IgD-negative memory B cell (primary cell): ENCODE data around the gene PGM2. TPM values are rescaled to one million over a fixed set of nuclear protein-coding genes. Genes with fewer than 3 reads are reported as not detected.

Source experiments
- H3K27ac Mint-ChIP-seq, 3 donors: one replicate each; pipeline ENCODE4 v1.8.0; 2020 to 2022; ENCODE audit warnings: mild to moderate bottlenecking in 3 of 3, mixed read lengths in 3 of 3, moderate library complexity in 1 of 3
- H3K27me3 Mint-ChIP-seq: one replicate; pipeline ENCODE4 v1.8.0; 2021; ENCODE audit warnings: mixed read lengths
- H3K36me3 Mint-ChIP-seq: one replicate; pipeline ENCODE4 v1.8.0; 2020; ENCODE audit warnings: mild to moderate bottlenecking, mixed read lengths
- H3K4me1 Mint-ChIP-seq, 3 donors: one replicate each; pipeline ENCODE4 v1.8.0; 2020 to 2022; ENCODE audit warnings: mixed read lengths in 3 of 3, mild to moderate bottlenecking in 1 of 3
- H3K4me3 Mint-ChIP-seq, 4 donors: one replicate each; pipeline ENCODE4 v1.8.0; 2020 to 2022; ENCODE audit warnings: mild to moderate bottlenecking in 4 of 4, mixed read lengths in 4 of 4, moderate library complexity in 3 of 4
- H3K9me3 Mint-ChIP-seq, 3 donors: one replicate each; pipeline ENCODE4 v1.8.0; 2020 to 2021; ENCODE audit warnings: mixed read lengths in 3 of 3, mild to moderate bottlenecking in 1 of 3
- polyA plus RNA-seq: library from polyadenylated mRNA; unstranded; fragments of 300-500 nt; fragmentation: Illumina TruSeq; gene quantifications from one replicate; pipeline ENCODE4 v1.2.3, GENCODE V29; 2021

The PGM2 gene
- polyA plus RNA-seq, 1 donor from 2014 or later = 19.8 TPM

DNA sequence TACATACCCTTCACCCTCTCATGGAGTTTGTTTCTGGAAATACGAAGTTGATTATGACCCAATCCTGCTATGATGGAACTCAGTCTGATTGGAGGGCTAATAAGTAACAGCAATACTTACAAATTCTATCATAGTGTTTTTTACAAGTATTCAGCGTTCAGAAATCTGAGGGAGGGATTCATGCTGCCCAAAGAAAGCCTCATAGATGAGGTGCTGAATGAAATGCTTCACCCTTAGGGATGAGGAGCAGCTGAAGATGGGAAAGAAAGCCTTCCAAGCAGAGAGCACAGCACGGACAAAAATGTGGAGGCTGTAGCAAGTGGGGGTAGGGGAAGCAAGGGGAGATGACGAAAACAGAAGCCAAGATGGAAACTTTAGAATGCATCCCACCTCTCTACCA is 36.5 kb downstream of the PGM2 start:
- Mint-ChIP-seq H3K27ac (no peak overlapping the region), H3K27me3 (no peaks in the 10 kb centered on the region), H3K4me3 (no peak overlapping the region), H3K9me3 (no peaks in the 10 kb centered on the region), H3K4me1 (peaks cover 6 to 14% (median 9%) of the 10 kb centered on the region in 3 donors), H3K36me3 (peaks cover 16% of the 10 kb centered on the region)

DNA sequence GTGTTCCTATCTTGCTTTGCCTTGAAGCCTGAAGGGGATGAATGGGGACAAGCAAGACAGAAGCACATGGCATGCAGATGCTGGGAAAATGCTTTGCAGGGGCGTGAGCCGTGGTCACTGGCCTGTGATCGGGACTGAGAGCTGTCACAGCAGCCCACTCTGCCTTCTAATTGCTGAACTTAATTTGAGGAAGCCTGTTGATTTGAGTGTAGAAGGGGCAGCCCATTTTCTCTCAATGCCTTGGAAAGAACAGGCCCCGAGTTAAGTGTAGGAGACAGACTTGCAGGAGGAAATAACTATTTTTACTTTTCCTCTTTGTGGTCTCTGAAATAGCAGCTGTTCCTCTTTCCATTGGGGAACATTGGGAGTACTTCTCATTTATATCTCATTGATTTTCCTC is 38.3 kb downstream of the PGM2 start:
- Mint-ChIP-seq H3K27ac (no peak overlapping the region), H3K27me3 (no peaks in the 10 kb centered on the region), H3K4me1 (peaks cover 6 to 14% (median 9%) of the 10 kb centered on the region in 3 donors), H3K4me3 (no peak overlapping the region), H3K9me3 (no peaks in the 10 kb centered on the region), H3K36me3 (peaks cover 16% of the 10 kb centered on the region)

DNA sequence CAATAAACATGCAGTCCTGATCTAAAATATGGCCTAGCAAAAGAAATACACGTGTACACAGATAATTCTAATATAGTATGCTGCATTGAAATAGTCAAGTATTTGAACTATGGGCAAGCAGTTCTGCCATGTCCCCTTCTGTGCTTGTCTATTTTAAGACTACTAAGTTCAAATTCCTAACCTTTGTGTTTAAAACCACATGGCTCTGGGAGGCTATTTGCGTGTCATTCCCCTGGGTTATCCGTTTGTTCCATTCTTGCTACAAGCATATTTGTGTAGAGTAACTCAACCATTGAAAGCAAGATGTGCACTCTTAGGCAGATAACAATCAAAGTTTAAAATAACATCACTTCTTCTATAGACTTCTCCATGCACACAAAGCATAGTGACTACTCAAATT is 39.0 kb downstream of the PGM2 start:
- H3K4me1 Mint-ChIP-seq = peaks cover 7 to 14% (median 9%) of the 10 kb centered on the region in 3 donors
- no peaks in the 10 kb centered on the region for H3K9me3 Mint-ChIP-seq
- peaks cover 16% of the 10 kb centered on the region for H3K36me3 Mint-ChIP-seq
- H3K27ac Mint-ChIP-seq = no peak overlapping the region
- no peaks in the 10 kb centered on the region for H3K27me3 Mint-ChIP-seq
- no peak overlapping the region for H3K4me3 Mint-ChIP-seq

DNA sequence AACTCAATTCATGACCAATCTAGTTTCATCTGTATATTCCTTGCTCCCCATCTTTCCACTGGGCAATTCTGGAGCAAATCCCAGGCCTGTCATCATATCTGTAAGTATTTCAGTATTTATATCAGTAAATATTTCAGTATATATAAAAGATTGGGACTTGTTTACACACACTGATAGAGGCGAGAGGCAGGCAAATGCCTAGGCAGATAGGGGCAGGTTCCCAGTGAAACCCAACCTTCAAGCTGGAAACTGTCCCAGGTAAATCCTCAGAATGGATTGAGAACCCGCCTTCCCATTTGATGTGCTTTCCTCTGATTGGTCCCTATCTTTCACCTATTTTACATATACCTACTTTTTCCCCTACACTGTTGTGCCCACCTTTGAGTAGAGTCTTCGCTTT is 40.6 kb downstream of the PGM2 start:
- Mint-ChIP-seq H3K4me1 (peaks cover 7 to 14% (median 12%) of the 10 kb centered on the region in 3 donors), H3K36me3 (peaks cover 17% of the 10 kb centered on the region), H3K27me3 (no peaks in the 10 kb centered on the region), H3K27ac (peak overlapping the region in 1 of 3 donors; percentile 62), H3K4me3 (no peak overlapping the region), H3K9me3 (no peaks in the 10 kb centered on the region)

DNA sequence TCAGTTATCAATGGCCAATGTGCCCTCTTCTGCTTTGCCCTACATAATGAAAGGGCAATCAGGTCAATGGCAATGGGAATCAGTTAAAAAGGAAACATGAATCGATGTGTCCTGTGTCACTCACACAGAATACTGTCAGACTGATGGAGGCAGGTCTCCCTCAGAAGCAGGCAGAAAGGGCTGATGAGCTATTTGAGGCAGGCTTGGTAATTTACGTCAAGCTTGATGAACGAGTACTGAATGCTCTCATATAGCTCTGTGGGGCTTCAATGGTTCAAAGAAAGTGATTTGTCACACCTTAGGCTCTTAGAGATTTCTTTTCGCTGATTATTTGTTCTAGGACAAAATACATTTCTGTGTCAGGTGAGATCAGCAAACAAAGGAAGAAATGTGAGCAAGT is 41.8 kb downstream of the PGM2 start:
- no peak overlapping the region for H3K27ac Mint-ChIP-seq
- H3K4me3 Mint-ChIP-seq = no peak overlapping the region
- peaks cover 7 to 14% (median 12%) of the 10 kb centered on the region in 3 donors for H3K4me1 Mint-ChIP-seq
- no peaks in the 10 kb centered on the region for H3K9me3 Mint-ChIP-seq
- H3K27me3 Mint-ChIP-seq = no peaks in the 10 kb centered on the region
- H3K36me3 Mint-ChIP-seq = peaks cover 15% of the 10 kb centered on the region

DNA sequence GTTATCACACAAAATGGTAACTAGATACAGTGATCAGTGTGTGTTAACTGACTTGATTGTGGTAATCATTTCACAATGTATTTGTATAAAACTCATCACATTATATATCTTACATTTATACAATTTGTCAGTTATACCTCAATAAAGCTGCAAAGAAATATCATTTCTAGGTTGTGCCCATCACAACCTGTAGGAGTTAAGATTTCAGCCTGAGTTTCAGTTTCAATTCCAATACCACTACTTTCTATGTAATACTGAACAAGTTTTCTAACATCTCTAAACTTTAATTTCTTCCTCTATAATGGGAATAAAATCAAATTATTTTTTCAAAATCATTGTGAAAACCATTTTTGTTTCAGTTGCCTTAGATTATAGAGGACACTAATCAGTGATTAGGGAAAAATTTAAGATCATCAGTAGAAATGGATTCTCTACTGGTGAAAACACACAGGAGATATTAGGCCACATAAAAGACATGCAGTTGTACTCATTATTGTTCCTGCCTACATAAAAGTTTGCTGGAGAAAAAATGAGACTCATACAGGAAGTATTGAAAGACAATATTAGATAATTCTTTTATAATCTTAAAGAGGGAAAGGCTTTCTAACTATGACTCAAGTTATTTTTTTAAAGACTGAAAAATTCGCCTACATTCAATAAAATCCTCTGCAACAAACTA is 46.0 kb downstream of the PGM2 start:
- Mint-ChIP-seq H3K9me3 (no peaks in the 10 kb centered on the region), H3K4me1 (peaks cover under 1 to 3% (median 1%) of the 10 kb centered on the region in 3 donors)

DNA sequence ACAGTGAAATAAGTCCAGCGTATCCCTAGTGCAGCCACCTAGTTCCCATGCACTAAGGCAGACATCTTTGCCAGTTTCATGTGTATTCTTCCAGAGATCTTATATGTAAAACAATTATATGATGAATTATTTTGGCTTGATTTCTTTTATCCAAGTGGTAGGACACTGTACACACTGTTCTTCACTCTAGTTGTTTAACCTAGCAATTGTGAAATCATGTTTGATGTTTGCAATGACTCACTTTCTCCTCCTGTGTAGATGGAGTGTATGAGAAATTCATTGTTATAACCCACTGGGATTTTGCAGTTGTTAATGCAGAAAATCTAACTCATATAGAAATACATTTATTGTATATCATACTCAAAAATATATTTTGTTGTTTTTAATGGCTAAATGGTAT is 46.9 kb downstream of the PGM2 start:
- no peak overlapping the region for H3K27ac Mint-ChIP-seq
- H3K27me3 Mint-ChIP-seq = no peaks in the 10 kb centered on the region
- peaks cover 0 to 3% (median 1%) of the 10 kb centered on the region in 3 donors for H3K4me1 Mint-ChIP-seq
- peaks cover 9% of the 10 kb centered on the region for H3K36me3 Mint-ChIP-seq
- no peak overlapping the region for H3K4me3 Mint-ChIP-seq
- no peaks in the 10 kb centered on the region for H3K9me3 Mint-ChIP-seq

More for the DNA sequence above, 46.0 kb downstream of the PGM2 start:
- Mint-ChIP-seq H3K27me3 (no peaks in the 10 kb centered on the region), H3K27ac (no peak overlapping the region), H3K36me3 (peaks cover 9% of the 10 kb centered on the region), H3K4me3 (no peak overlapping the region)

DNA sequence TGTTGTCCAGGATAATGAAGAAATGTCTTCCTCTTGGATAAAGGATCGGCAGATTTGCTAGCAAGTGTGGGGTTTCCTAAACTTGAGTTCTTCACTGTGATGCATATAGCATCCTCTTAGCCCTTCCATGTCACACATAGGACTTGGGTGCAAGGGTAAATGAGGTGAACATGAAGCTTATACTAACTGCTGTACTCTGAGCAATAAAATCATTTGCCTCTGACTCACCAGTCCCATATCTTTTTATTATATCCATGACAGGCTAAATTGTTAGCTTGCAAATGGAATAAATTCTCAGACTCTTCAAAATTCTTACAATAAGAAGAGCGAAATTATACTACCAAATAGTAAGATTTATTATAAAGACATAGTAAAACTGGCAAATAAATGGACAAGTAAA is 49.7 kb downstream of the PGM2 start:
- Mint-ChIP-seq H3K4me3 (no peak overlapping the region), H3K36me3 (peaks cover 6% of the 10 kb centered on the region), H3K4me1 (peaks cover 3 to 10% (median 6%) of the 10 kb centered on the region in 3 donors), H3K9me3 (no peaks in the 10 kb centered on the region), H3K27me3 (no peaks in the 10 kb centered on the region), H3K27ac (no peak overlapping the region)

DNA sequence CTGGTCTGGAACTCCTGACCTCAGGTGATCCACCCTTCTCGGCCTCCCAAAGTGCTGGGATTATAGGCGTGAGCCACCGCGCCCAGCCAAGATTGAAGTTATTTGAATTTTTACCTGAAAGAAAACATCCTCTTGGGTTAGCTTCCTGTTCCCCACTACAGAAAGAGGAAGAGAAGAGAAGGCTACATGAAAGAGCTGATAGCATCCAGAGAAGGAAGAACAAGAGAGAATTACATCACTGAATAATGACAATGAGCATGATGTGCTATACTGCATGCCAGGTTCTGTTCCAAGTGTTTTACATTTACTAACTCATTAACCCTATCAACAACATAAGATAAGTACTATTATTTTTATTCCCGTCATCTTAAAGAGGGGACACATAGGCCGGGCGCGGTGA is 52.9 kb downstream of the PGM2 start:
- Mint-ChIP-seq H3K4me3 (peak overlapping the region in 2 of 4 donors; percentile 6 to 73), H3K4me1 (peaks cover 3 to 6% (median 6%) of the 10 kb centered on the region in 3 donors), H3K9me3 (no peaks in the 10 kb centered on the region), H3K36me3 (peaks cover 6% of the 10 kb centered on the region), H3K27me3 (no peaks in the 10 kb centered on the region), H3K27ac (peak overlapping the region in 1 of 3 donors; percentile 41)

DNA sequence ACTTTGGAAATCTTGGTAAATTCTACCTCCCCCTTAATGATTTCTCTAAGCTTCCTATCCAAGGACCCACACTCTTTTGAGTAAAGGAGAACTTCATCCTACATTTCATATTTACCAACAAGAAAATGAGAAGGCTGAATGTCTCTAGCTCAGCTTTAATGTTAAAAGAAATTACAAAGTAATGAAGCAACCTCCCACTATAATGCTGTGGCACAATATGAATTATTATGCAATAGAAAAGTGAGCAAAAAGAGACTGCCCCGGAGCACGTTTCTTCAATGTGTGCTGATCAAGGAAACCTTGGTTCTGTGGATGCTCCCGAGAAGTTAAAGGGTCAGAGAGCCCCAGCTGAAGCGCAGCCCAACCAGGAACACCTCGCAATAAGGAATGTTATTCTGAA is 55.3 kb downstream of the PGM2 start:
- Mint-ChIP-seq H3K4me1 (peaks cover 5 to 8% (median 6%) of the 10 kb centered on the region in 3 donors), H3K36me3 (no peaks in the 10 kb centered on the region), H3K27ac (no peak overlapping the region), H3K27me3 (no peaks in the 10 kb centered on the region), H3K9me3 (no peaks in the 10 kb centered on the region), H3K4me3 (no peak overlapping the region)

DNA sequence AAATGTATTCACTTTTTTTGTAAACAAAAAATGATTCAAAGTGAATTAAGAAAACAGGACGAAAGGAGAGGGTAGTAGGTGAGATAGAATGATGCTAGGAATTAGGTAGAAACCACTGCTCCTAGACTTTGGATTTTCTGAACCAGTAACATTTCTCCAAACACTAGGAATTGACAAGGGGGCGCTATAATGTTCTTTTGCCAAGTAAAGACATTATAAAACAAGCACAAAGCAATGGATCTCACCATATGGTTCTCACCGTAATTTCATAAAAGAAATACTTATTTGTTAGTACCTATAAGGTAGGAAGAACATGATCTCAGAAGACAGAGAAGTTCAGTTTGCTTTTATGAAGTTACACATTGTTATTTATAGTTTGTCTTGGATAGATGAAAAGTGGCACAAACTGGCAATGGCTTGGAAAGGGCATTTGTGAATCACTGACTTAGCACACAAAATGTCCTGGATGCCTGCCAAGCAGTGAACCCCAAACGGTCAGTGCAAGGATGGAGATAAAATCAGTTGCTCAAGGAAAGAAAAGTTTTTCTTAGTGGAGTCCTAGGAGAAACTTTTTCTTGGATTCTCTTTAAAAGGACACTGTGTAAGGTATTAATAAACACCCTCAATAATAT is 56.3 kb downstream of the PGM2 start:
- H3K4me1 Mint-ChIP-seq = peaks cover 6 to 8% (median 7%) of the 10 kb centered on the region in 3 donors
- H3K9me3 Mint-ChIP-seq = no peaks in the 10 kb centered on the region
- no peak overlapping the region for H3K4me3 Mint-ChIP-seq
- H3K27ac Mint-ChIP-seq = no peak overlapping the region
- no peaks in the 10 kb centered on the region for H3K27me3 Mint-ChIP-seq
- H3K36me3 Mint-ChIP-seq = no peaks in the 10 kb centered on the region

DNA sequence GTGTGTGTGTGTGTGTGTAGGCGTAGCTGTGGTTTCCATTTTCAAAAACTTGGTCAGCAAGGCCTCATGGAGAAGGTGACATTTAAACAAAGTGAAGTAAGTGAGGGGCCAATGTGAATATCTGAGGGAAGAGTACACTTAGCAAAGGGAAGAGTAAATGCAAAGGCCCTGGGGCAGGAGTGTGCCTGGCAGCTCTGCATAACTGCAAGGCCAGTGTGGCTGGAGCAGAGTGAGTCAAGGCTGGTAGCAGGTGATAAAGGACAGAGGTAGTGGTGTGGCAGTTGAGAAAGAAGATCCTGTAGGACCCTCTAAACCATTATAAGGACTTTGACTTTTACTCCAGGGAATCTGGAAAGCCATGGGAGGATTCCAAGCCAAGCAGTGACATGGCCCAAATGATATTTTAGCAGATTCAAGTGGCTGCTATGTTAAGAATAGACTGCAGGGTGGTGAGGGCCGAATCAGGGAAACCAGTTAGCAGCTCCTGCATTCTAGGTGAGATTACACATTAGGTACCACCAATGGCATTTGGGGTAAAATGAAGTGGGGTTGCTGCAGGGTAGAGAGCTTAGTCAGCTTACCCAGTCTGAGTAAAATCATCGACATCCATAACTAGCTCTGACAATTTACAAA is 58.5 kb downstream of the PGM2 start:
- no peaks in the 10 kb centered on the region for H3K36me3 Mint-ChIP-seq
- no peaks in the 10 kb centered on the region for H3K9me3 Mint-ChIP-seq
- peaks cover 0 to 9% (median 6%) of the 10 kb centered on the region in 3 donors for H3K4me1 Mint-ChIP-seq
- no peaks in the 10 kb centered on the region for H3K27me3 Mint-ChIP-seq
- no peak overlapping the region for H3K4me3 Mint-ChIP-seq
- H3K27ac Mint-ChIP-seq = no peak overlapping the region

DNA sequence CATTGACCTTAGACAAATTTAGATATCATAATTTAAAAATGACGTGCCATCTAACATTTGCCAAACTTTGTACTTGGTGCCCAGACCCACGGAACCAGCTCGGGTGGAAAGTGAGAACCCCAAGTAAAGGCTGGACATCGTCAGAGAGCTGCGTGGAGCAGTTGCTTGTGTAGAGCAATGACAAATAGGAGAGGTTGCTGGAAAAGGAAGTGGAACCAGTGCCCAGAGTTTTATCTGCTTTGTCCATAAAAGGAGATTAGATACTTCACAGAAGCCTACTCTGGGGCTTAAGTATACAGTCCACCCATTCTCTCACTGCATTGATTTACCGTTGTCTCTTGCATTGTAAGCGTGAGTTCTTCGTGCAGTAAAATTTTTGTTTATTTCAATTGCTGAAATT is 59.0 kb downstream of the PGM2 start:
- Mint-ChIP-seq H3K4me3 (no peak overlapping the region), H3K4me1 (peaks cover 0 to 12% (median 6%) of the 10 kb centered on the region in 3 donors), H3K27ac (no peak overlapping the region), H3K36me3 (no peaks in the 10 kb centered on the region), H3K27me3 (no peaks in the 10 kb centered on the region), H3K9me3 (no peaks in the 10 kb centered on the region)

DNA sequence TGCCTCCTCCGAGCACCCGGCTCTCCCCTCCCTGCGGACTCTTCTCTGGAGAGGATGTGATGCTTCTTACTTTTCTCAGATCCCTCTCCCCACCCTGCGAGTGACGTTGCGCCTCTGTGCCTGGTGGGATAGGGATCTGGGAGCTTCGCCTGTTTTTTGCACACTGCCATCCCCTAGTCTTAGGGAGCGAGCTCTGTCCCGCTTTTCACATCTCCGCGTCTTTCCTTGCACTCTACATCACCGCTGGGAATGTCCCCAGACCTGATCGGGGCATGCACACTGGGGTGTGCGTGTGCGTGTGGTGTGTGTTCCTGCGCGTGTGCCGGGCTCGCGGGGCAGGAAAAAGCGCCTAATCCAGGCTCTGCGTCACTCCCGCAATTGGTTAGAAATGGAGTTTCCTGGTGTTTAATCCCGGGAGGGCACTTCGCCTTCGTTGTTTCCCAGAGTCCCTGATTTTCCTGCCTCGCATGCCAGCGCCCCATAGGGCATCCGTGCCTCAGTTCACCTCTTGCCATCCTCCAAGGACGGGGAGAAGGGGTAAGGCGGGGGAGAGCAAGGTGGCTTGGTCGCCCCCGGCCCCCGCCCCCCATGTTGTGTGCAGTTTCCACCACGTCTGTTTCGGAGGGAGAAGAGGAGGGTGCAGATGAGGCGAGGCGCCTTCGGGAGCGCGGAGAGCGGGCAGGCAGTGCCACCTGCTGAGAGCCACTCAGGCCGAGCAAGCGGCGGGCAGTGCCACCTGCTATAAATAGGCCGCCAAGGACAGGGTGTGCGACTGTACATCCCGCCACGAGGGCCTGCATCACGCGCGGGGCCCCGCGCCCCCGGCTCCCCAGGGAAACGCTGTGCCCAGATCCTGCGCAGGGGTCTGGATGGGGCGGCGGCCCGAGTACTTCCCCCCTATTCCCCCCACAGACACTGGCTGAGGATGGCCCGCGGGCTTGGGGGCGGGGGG is 63.6 kb downstream of the PGM2 start:
- Mint-ChIP-seq H3K4me1 (peaks cover 7 to 33% (median 14%) of the 10 kb centered on the region in 3 donors), H3K27me3 (no peaks in the 10 kb centered on the region), H3K36me3 (no peaks in the 10 kb centered on the region), H3K4me3 (peak overlapping the region; percentile 69 to 96 (median 82)), H3K9me3 (no peaks in the 10 kb centered on the region), H3K27ac (peak overlapping the region in 2 of 3 donors; percentile 23 to 80)
